Upper lobe of left lung (tissue), 6 donors: ENCODE measurements around the gene FKBP9. TPM values are rescaled to one million over a fixed set of nuclear protein-coding genes. Genes with fewer than 3 reads are reported as not detected.

Experiments
- ATAC-seq, 2 donors: fragments of 200-7000 bp; cut with Tn5 transposase; one replicate each; pipeline ENCODE4 v1.9.1; 2022; ENCODE audit warnings: mild to moderate bottlenecking in 2 of 2, moderate library complexity in 2 of 2; ENCODE audit not compliant: low FRiP score in 2 of 2
- DNase-seq, 2 donors: peaks; one replicate each; pipeline ENCODE4 v3.0.0-alpha.2; 2019 to 2020
- H3K27ac ChIP-seq, 4 donors: fragments of 200-600 bp; sonication (generic); one replicate each; pipeline ENCODE4 v1.5.1; 2016 to 2019
- H3K27me3 ChIP-seq, 4 donors: fragments of 200-600 bp; sonication (generic); one replicate each; pipeline ENCODE4 v1.5.1; 2017 to 2019
- H3K36me3 ChIP-seq, 4 donors: fragments of 200-600 bp; sonication (generic); one replicate each; pipeline ENCODE4 v1.5.1; 2016 to 2019
- H3K4me1 ChIP-seq, 4 donors: fragments of 200-600 bp; sonication (generic); one replicate each; pipeline ENCODE4 v1.5.1; 2018 to 2019
- H3K4me3 ChIP-seq, 4 donors: fragments of 200-600 bp; sonication (generic); one replicate each; pipeline ENCODE4 v1.5.1; 2017 to 2019; ENCODE audit warnings: mild to moderate bottlenecking in 2 of 4, moderate library complexity in 1 of 4
- H3K9me3 ChIP-seq, 4 donors: fragments of 200-600 bp; sonication (generic); one replicate each; pipeline ENCODE4 v1.5.1; 2018 to 2019
- CTCF ChIP-seq, 6 experiments: fragments of 450-650 bp in 4 of 6; fragments of 200-600 bp in 2 of 6; sonication (generic) in 2 of 6; IDR thresholded peaks; one replicate each; pipeline ENCODE4 v1.5.1; 2016 to 2019; ENCODE audit warnings: antibody characterized with exemption in 6 of 6
- EP300 ChIP-seq, 4 donors: sonication (generic); formaldehyde crosslinking; IDR thresholded peaks; one replicate each; pipeline ENCODE4 v1.5.1; 2017; ENCODE audit warnings: antibody characterized with exemption in 4 of 4, control low read depth in 2 of 4
- POLR2A ChIP-seq, 4 donors: fragments of 450-650 bp; IDR thresholded peaks; one replicate each; pipeline ENCODE4 v1.5.1; 2016 to 2017; ENCODE audit warnings: antibody characterized with exemption in 4 of 4, mild to moderate bottlenecking in 2 of 4
- POLR2AphosphoS5 ChIP-seq, 2 donors: sonication (generic); formaldehyde crosslinking; IDR thresholded peaks; one replicate each; pipeline ENCODE4 v1.5.1; 2017; ENCODE audit warnings: antibody characterized with exemption in 2 of 2
- WGBS, 2 donors: methylation state at CpG; one replicate each; pipeline ENCODE4 v1.1.5; 2017 to 2018; 5-methylcytosine and 5-hydroxymethylcytosine counted together
- total RNA-seq, 6 donors: library from RNA; depleted of rRNA in 4 of 6; stranded (reverse); fragments of >200 nt in 4 of 6; gene quantifications; one replicate each; pipeline versions ENCODE4 v1.1.0 to v1.2.1, GENCODE V29; 2016 to 2021
- donor health status: DM: no; HTN: no; CAD: no; lungs with moderate emphysema.
- donor health status: DM: no; HTN: yes; CAD: no; lungs with severe emphysema.

FKBP9 gene
- total RNA-seq, 6 donors from 2014 or later: 117 to 262 (median 136) TPM

GRCh38 chr7:32936689-32937088 lies 20.6 kb upstream of the FKBP9 start:
- H3K36me3 ChIP-seq: peaks cover 0 to 22% (median 3%) of the 10 kb centered on the region in 4 donors
- peak overlapping the region in 1 of 4 donors; percentile 55 for H3K27ac ChIP-seq
- ATAC-seq (no peak), DNase-seq (no peak)
- peaks cover 23 to 36% (median 25%) of the 10 kb centered on the region in 4 donors for H3K4me1 ChIP-seq
- H3K4me3 ChIP-seq: no peak overlapping the region
- no peaks in the 10 kb centered on the region for H3K9me3 ChIP-seq
- no peaks in the 10 kb centered on the region for H3K27me3 ChIP-seq
- TF ChIP-seq EP300 (IDR thresholded peaks at IDR 0.05) (no peak), CTCF (IDR thresholded peaks at IDR 0.05) (no peak), POLR2A (IDR thresholded peaks at IDR 0.05) (no peak), POLR2AphosphoS5 (IDR thresholded peaks at IDR 0.05) (no peak)
- 95% methylated on average over 3 of the region's 3 CpGs for WGBS, 2 donors

- no peak for TF ChIP-seq POLR2AphosphoS5 (IDR thresholded peaks at IDR 0.05)
- no peak for TF ChIP-seq EP300 (IDR thresholded peaks at IDR 0.05)
- no peak for TF ChIP-seq CTCF (IDR thresholded peaks at IDR 0.05)
- TF ChIP-seq POLR2A (IDR thresholded peaks at IDR 0.05): no peak
- WGBS, 2 donors: 68% methylated on average over 8 to 10 of the region's 10 CpGs
- H3K27me3 ChIP-seq: no peaks in the 10 kb centered on the region
- peaks cover 0 to 14% (median 0%) of the 10 kb centered on the region in 4 donors for H3K36me3 ChIP-seq
- peak overlapping the region in 1 of 4 donors; percentile 55 for H3K27ac ChIP-seq
- DNase-seq (no peak), ATAC-seq (no peak)
- H3K4me3 ChIP-seq: no peak overlapping the region
- H3K9me3 ChIP-seq: no peaks in the 10 kb centered on the region
- peaks cover 25 to 39% (median 25%) of the 10 kb centered on the region in 4 donors for H3K4me1 ChIP-seq
These were observed 19.7 kb upstream of the FKBP9 start for GRCh38 chr7:32937344-32938174.

GRCh38 chr7:32941181-32941580 lies 16.1 kb upstream of the FKBP9 start:
- peaks cover 25 to 39% (median 27%) of the 10 kb centered on the region in 4 donors for H3K4me1 ChIP-seq
- TF ChIP-seq EP300 (IDR thresholded peaks at IDR 0.05): no peak
- TF ChIP-seq CTCF (IDR thresholded peaks at IDR 0.05): no peak
- no peak for TF ChIP-seq POLR2A (IDR thresholded peaks at IDR 0.05)
- TF ChIP-seq POLR2AphosphoS5 (IDR thresholded peaks at IDR 0.05): no peak
- WGBS, 2 donors: 39 to 40% methylated on average over 5 of the region's 5 CpGs
- H3K36me3 ChIP-seq: no peaks in the 10 kb centered on the region
- H3K9me3 ChIP-seq: no peaks in the 10 kb centered on the region
- peak overlapping the region in 3 of 4 donors; percentile 52 to 89 (median 81) for H3K4me3 ChIP-seq
- H3K27ac ChIP-seq: peak overlapping the region in 2 of 4 donors; percentile 92 to 96
- ATAC-seq (no peak), DNase-seq (no peak)
- no peaks in the 10 kb centered on the region for H3K27me3 ChIP-seq

GRCh38 chr7:32941681-32942414 lies 15.4 kb upstream of the FKBP9 start:
- Histone ChIP-seq H3K4me3 (peak overlapping the region; percentile 52 to 89 (median 70)), H3K9me3 (no peaks in the 10 kb centered on the region), H3K27ac (peak overlapping the region; percentile 87 to 96 (median 92)), H3K4me1 (peaks cover 22 to 33% (median 25%) of the 10 kb centered on the region in 4 donors), H3K36me3 (no peaks in the 10 kb centered on the region), H3K27me3 (no peaks in the 10 kb centered on the region)
- DNase-seq (no peak), ATAC-seq (peak; percentile 14 to 74)
- 10% methylated on average over 19 to 22 of the region's 22 CpGs for WGBS, 2 donors
- TF ChIP-seq EP300 (IDR thresholded peaks at IDR 0.05) (no peak), CTCF (IDR thresholded peaks at IDR 0.05) (no peak), POLR2A (IDR thresholded peaks at IDR 0.05) (no peak), POLR2AphosphoS5 (IDR thresholded peaks at IDR 0.05) (no peak)
